IPS-NIHi11 (cell line): Measurements from ENCODE around the gene DNAJC9.
A peak's percentile ranks its signal among the peaks of the same experiment; 100 is the strongest.
"Not testable (repeated sequence)": the region's sequence is repeated elsewhere in the genome, so short reads cannot be mapped to it uniquely, and the experiment has no call there.

ENCODE experiments used
- DNase-seq: peaks from one replicate; pipeline ENCODE4 v3.0.0; 2012; ENCODE audit warnings: mixed read lengths, low spot score

Gene DNAJC9

GRCh38 chr10:73246646-73247508 lies at the start of gene DNAJC9:
DNAJC9 (minus strand) TSS chr10:73247255; CDS start chr10:73247189, 66 bp downstream.
- DNase-seq = peak; percentile 93

DNA sequence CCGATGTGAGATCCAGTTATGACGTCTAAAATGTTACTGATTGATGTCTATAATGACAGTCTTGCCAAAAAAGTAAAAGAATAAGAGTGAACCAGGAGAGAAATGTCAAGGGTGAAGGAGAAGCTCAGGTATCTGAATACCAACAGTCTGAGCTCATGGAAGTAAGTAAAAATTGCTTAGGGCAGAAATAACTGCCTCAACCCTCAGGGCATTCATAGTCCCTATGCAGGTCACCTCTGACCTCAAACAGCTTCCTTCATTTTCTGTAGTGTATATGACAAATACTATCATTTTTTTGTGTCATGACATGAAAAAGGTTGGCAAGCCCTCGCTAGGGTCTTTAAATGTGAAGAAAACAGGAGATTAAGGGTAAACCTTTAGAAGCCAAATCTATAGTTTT lies 46.4 kb upstream of the DNAJC9 start:
- no peak for DNase-seq

GRCh38 chr10:73289958-73290357 lies 42.9 kb upstream of the DNAJC9 start:
- DNase-seq = no peak

- no peak for DNase-seq
Observed at GRCh38 chr10:73287441-73287840, 40.4 kb upstream of the DNAJC9 start.

- DNase-seq = no peak
Observed at GRCh38 chr10:73281097-73281496, 34.0 kb upstream of the DNAJC9 start.

GRCh38 chr10:73264423-73264822 lies 17.4 kb upstream of the DNAJC9 start:
- DNase-seq = no peak

GRCh38 chr10:73263693-73264347 lies 16.8 kb upstream of the DNAJC9 start:
- DNase-seq = no peak

GRCh38 chr10:73262880-73263555 lies 16.0 kb upstream of the DNAJC9 start:
- no peak for DNase-seq

- no peak for DNase-seq
Observed at GRCh38 chr10:73262105-73262730, 15.2 kb upstream of the DNAJC9 start.

- no peak for DNase-seq
Observed at GRCh38 chr10:73261362-73261995, 14.4 kb upstream of the DNAJC9 start.

- DNase-seq = not testable (repeated sequence)
Observed at GRCh38 chr10:73258612-73259011, 11.6 kb upstream of the DNAJC9 start.

GRCh38 chr10:73253225-73253555 lies 6.1 kb upstream of the DNAJC9 start:
- peak; percentile 39 for DNase-seq

DNA sequence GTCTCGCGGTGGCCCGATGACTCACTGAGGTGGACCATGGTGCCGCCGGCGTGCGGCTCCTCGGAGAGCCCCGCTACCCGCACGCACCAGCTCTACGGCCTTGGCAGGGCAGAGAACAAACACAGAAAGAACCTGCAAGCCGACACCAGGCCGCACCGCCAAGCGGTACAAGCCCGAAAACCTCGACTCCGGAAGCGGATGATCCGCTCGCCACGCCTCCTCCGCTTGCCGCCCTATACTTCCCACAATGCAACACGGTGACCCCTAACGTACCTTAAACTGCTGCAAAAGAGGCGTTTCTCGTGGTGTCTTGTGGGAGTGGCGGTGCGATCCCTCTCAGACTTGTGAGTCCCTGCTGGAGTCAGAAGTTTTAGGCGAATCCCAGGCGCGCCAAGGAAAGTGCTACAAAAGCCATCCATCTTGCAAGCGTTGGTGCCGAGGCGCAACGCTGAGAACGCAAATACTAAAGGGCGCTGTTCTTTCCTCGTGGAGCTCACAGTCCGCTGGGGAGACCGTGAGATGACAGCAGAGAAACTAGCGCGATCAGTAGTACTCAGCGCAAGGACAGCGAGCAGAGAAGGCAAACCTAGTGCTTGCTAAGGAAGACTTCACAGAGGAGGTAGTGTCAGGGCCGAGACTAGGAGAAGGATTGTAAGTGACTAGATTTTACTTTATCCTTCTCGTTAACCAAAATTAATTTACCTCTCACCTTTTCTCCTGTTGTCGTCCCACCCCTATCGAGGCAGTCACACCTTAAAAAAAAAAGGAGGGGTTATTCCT lies 5.6 kb upstream of the DNAJC9 start, which contains the start of gene MRPS16:
MRPS16 (minus strand) TSS at position 200 of the 780 bp plus-strand sequence; CDS start at position 38, 162 bp downstream.
- peak; percentile 94 for DNase-seq

- no peak for DNase-seq
Observed at GRCh38 chr10:73251683-73252444, 4.8 kb upstream of the DNAJC9 start.

DNA sequence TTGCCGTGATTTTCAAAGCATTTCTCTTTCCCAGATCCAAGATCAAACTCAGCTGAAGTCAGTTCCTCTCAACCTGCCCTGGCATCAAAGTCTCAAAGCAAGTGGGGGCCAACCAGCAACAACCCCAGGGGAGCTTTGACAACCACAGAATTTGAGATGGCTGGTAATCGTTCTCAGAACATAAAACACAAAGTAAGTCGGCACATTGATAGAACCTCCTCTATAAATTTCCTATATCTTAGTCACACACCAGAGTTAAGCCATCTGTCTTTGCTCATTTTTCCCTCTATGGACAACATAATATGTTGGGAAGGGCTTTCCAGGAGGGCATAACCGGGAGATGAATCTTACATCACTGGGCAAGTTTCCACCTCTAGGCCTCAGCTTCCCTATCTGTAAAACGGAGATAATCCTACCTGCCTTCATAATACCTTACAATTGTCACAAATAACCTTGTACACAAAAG lies 1.2 kb upstream of the DNAJC9 start:
- no peak for DNase-seq

- DNase-seq = no peak
Observed at GRCh38 chr10:73247509-73248258, 629 bp upstream of the DNAJC9 start.

DNA sequence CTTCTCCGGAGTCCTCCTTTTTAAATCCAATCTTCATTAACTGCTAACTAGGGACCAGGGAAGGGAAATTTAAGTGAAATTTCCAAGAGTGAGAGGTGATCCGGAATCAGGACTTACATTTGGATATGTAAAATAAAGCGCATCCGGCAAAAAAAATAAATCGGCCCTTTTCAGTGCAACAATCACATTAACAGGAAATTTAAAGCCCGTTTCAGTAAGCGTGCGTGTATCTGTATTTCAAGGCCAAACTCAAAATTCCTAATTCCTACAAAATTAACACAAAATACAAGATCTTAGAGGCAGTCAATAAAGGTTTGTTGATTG lies 771 bp downstream of the DNAJC9 start:
- no peak for DNase-seq

GRCh38 chr10:73244866-73245477 lies 2.1 kb downstream of the DNAJC9 start:
- DNase-seq = no peak

DNA sequence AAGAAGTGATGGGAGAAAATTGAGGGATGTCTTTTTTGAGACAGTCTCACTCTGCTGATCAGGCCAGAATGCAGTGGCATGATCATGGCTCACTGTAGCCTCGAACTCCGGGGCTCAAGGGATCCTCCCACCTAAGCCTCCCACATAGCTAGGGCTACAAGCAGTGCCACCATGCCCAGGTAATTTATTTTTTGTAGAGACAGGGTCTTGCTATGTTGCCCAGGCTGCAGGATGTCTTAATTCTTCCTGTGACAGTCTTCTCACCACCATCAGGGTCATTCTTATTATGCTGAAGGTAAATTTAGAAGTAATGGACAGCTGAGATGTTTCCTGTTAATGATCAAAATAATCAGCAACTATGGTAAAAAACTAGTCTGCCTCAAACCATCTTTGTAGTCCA lies 7.1 kb downstream of the DNAJC9 start:
- DNase-seq = no peak
